ENCODE data around the gene SNTB2.
A peak's percentile ranks its signal among the peaks of the same experiment; 100 is the strongest.

GRCh38 chr16:69260019-69260418 is 73.1 kb downstream of the SNTB2 start:
- TF ChIP-seq ZFP36 (IDR thresholded peaks at IDR 0.05; ENCODE audit: borderline replicate concordance, low read depth, low read length, partially characterized antibody) (no peak), ETV6 (CRISPR knock-in tag; conservative IDR thresholded peaks at IDR 0.05) (no peak), PHF8 (CRISPR knock-in tag; IDR thresholded peaks at IDR 0.05) (no peak), KDM5B (CRISPR knock-in tag; IDR thresholded peaks at IDR 0.05; ENCODE audit: borderline replicate concordance) (no peak), EP300 (IDR thresholded peaks at IDR 0.05; ENCODE audit: low read depth in 2 of 2, low read length in 2 of 2) (no peak), EP300 (CRISPR knock-in tag; IDR thresholded peaks at IDR 0.05; ENCODE audit: borderline replicate concordance) (no peak), RNF219 (CRISPR knock-in tag; IDR thresholded peaks at IDR 0.05) (no peak), ZNF256 (CRISPR knock-in tag; conservative IDR thresholded peaks at IDR 0.05) (no peak)
- TF ChIP-seq, protein P1, sequence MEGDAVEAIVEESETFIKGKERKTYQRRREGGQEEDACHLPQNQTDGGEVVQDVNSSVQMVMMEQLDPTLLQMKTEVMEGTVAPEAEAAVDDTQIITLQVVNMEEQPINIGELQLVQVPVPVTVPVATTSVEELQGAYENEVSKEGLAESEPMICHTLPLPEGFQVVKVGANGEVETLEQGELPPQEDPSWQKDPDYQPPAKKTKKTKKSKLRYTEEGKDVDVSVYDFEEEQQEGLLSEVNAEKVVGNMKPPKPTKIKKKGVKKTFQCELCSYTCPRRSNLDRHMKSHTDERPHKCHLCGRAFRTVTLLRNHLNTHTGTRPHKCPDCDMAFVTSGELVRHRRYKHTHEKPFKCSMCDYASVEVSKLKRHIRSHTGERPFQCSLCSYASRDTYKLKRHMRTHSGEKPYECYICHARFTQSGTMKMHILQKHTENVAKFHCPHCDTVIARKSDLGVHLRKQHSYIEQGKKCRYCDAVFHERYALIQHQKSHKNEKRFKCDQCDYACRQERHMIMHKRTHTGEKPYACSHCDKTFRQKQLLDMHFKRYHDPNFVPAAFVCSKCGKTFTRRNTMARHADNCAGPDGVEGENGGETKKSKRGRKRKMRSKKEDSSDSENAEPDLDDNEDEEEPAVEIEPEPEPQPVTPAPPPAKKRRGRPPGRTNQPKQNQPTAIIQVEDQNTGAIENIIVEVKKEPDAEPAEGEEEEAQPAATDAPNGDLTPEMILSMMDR (CRISPR knock-in tag; IDR thresholded peaks at IDR 0.05), result peak; percentile 35
- TF ChIP-seq, protein P2, sequence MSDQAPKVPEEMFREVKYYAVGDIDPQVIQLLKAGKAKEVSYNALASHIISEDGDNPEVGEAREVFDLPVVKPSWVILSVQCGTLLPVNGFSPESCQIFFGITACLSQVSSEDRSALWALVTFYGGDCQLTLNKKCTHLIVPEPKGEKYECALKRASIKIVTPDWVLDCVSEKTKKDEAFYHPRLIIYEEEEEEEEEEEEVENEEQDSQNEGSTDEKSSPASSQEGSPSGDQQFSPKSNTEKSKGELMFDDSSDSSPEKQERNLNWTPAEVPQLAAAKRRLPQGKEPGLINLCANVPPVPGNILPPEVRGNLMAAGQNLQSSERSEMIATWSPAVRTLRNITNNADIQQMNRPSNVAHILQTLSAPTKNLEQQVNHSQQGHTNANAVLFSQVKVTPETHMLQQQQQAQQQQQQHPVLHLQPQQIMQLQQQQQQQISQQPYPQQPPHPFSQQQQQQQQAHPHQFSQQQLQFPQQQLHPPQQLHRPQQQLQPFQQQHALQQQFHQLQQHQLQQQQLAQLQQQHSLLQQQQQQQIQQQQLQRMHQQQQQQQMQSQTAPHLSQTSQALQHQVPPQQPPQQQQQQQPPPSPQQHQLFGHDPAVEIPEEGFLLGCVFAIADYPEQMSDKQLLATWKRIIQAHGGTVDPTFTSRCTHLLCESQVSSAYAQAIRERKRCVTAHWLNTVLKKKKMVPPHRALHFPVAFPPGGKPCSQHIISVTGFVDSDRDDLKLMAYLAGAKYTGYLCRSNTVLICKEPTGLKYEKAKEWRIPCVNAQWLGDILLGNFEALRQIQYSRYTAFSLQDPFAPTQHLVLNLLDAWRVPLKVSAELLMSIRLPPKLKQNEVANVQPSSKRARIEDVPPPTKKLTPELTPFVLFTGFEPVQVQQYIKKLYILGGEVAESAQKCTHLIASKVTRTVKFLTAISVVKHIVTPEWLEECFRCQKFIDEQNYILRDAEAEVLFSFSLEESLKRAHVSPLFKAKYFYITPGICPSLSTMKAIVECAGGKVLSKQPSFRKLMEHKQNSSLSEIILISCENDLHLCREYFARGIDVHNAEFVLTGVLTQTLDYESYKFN (CRISPR knock-in tag; conservative IDR thresholded peaks at IDR 0.05), result no peak
